Measurements from ENCODE around the gene IGF1R.

The IGF1R gene

DNA sequence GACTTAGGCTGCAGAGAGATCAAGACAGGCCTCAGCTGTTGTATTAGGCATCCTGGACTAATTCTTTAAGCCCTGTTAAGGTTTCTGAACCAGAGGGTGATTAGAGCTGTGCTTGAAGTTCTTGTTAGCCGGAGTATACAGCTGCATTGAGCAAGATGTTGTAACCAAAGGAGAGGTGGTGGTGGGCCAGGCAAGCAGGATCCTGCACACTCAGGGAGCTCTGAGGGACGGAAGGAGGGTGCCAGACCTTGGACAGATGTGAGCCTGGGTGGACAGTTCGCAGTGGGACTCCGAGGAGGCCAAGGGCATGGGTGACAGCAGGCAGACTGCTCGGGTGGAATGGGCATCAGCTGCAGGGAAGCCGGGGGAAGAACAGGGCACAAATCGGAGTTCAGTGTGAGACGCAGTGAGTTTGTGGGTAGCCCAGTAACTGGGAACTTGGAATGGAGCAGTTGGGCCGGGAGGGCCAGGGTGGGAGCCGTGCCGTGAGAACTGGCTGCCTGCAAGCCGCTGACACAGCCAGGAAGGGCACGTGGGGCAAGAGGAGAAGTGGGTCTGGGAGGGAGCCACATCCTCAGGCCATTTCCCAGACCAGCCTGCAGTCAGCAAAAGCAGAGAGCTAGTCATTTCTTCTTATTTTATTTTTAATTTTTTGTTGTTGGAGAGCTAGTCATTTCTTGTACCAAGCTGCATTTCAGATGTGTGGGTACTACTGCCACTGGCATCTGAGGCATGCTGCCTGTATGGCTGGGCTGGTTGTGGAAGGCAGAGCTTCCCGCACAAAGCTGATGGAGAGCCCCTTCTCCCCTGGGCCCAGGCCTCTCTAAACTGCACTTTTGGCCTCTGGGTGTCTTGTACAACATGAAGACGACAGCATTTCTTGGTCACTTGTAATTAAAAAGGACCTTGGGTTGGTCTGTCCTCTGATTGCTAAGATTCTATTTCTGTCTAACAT, 298.2 kb downstream of the IGF1R start:
- no peak for TF ChIP-seq CTCF (IDR thresholded peaks at IDR 0.05; ENCODE audit: insufficient read depth, low read length)
- no peak for TF ChIP-seq POLR2AphosphoS5 (IDR thresholded peaks at IDR 0.05; ENCODE audit: low read depth)
- no peak for TF ChIP-seq SPI1 (IDR thresholded peaks at IDR 0.05; ENCODE audit: borderline replicate concordance, low read depth)
- TF ChIP-seq, protein P1, sequence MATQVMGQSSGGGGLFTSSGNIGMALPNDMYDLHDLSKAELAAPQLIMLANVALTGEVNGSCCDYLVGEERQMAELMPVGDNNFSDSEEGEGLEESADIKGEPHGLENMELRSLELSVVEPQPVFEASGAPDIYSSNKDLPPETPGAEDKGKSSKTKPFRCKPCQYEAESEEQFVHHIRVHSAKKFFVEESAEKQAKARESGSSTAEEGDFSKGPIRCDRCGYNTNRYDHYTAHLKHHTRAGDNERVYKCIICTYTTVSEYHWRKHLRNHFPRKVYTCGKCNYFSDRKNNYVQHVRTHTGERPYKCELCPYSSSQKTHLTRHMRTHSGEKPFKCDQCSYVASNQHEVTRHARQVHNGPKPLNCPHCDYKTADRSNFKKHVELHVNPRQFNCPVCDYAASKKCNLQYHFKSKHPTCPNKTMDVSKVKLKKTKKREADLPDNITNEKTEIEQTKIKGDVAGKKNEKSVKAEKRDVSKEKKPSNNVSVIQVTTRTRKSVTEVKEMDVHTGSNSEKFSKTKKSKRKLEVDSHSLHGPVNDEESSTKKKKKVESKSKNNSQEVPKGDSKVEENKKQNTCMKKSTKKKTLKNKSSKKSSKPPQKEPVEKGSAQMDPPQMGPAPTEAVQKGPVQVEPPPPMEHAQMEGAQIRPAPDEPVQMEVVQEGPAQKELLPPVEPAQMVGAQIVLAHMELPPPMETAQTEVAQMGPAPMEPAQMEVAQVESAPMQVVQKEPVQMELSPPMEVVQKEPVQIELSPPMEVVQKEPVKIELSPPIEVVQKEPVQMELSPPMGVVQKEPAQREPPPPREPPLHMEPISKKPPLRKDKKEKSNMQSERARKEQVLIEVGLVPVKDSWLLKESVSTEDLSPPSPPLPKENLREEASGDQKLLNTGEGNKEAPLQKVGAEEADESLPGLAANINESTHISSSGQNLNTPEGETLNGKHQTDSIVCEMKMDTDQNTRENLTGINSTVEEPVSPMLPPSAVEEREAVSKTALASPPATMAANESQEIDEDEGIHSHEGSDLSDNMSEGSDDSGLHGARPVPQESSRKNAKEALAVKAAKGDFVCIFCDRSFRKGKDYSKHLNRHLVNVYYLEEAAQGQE (IDR thresholded peaks at IDR 0.05; ENCODE audit: insufficient replicate concordance, low read depth) = no peak
- TF ChIP-seq GABPA (IDR thresholded peaks at IDR 0.05; ENCODE audit: low read depth) = no peak
- H3K4me3 ChIP-seq (replicated peaks; ENCODE audit: insufficient read depth, low read length) = no peak overlapping the region
- peak in 1 of 2 experiments; percentile 37 for DNase-seq (ENCODE audit: low read depth in 1 of 2, low spot score in 1 of 2)
- no peak overlapping the region for H3K27ac ChIP-seq (replicated peaks)
- H3K27me3 ChIP-seq (ENCODE audit: insufficient read depth, poor library complexity, severe bottlenecking) = no peaks in the 10 kb centered on the region

DNA sequence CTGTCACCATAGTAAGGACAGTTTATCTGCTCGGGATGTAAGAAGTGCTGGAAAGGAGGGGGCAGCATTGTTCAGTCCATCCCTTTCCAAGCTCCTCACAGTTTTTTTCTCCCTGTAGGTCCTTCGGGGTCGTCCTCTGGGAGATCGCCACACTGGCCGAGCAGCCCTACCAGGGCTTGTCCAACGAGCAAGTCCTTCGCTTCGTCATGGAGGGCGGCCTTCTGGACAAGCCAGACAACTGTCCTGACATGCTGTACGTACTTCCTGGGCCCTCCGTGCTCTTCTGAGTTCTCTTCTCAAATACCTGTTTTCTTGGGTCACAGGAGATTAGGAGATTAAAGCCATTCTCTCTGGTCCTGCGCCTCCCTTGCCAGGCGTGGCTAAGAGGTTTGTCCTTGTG, 300.1 kb downstream of the IGF1R start:
- no peak overlapping the region for H3K27ac ChIP-seq (replicated peaks)
- H3K4me3 ChIP-seq (replicated peaks; ENCODE audit: insufficient read depth, low read length) = no peak overlapping the region
- H3K27me3 ChIP-seq (ENCODE audit: insufficient read depth, poor library complexity, severe bottlenecking) = no peaks in the 10 kb centered on the region
- no peak for DNase-seq (ENCODE audit: low read depth in 1 of 2, low spot score in 1 of 2)
- TF ChIP-seq CTCF (IDR thresholded peaks at IDR 0.05; ENCODE audit: insufficient read depth, low read length) = no peak
- TF ChIP-seq SPI1 (IDR thresholded peaks at IDR 0.05; ENCODE audit: borderline replicate concordance, low read depth) = no peak
- TF ChIP-seq, protein P1 (IDR thresholded peaks at IDR 0.05; ENCODE audit: insufficient replicate concordance, low read depth) = no peak
- TF ChIP-seq GABPA (IDR thresholded peaks at IDR 0.05; ENCODE audit: low read depth) = no peak
- TF ChIP-seq POLR2AphosphoS5 (IDR thresholded peaks at IDR 0.05; ENCODE audit: low read depth) = no peak

DNA sequence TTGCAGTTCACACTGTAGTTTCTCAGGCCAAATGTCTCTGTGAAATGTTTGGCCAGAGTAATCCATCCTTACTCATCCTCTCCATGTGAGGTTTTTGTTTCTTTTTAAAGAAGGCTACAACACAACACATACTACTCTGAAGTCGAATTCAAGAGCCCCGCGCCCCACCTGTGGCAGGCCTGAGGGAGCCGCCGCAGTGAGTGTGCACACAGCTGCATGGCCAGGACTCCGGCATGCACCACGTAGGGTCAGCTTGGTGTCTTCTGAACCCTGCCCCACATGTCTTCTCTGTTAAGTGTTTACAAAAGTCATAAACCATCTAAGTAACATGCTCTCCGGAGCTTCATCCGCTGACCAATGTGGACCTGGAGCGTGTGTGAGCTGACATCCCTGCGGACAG, 300.6 kb downstream of the IGF1R start:
- H3K27me3 ChIP-seq (ENCODE audit: insufficient read depth, poor library complexity, severe bottlenecking) = no peaks in the 10 kb centered on the region
- DNase-seq (ENCODE audit: low read depth in 1 of 2, low spot score in 1 of 2) = no peak
- no peak overlapping the region for H3K4me3 ChIP-seq (replicated peaks; ENCODE audit: insufficient read depth, low read length)
- TF ChIP-seq POLR2AphosphoS5 (IDR thresholded peaks at IDR 0.05; ENCODE audit: low read depth) (no peak), CTCF (IDR thresholded peaks at IDR 0.05; ENCODE audit: insufficient read depth, low read length) (no peak), GABPA (IDR thresholded peaks at IDR 0.05; ENCODE audit: low read depth) (no peak), SPI1 (IDR thresholded peaks at IDR 0.05; ENCODE audit: borderline replicate concordance, low read depth) (no peak)
- TF ChIP-seq, protein P1 (IDR thresholded peaks at IDR 0.05; ENCODE audit: insufficient replicate concordance, low read depth) = no peak
- H3K27ac ChIP-seq (replicated peaks) = no peak overlapping the region
